Glomerular visceral epithelial cell (primary cell): ENCODE measurements around the gene CPT1B.
"Not testable (repeated sequence)": the region's sequence is repeated elsewhere in the genome, so short reads cannot be mapped to it uniquely, and the experiment has no call there.

ENCODE experiments used
- DNase-seq: peaks from one replicate; pipeline ENCODE4 v3.0.0-alpha.2; 2016; ENCODE audit errors: extremely low spot score

The CPT1B gene

DNA sequence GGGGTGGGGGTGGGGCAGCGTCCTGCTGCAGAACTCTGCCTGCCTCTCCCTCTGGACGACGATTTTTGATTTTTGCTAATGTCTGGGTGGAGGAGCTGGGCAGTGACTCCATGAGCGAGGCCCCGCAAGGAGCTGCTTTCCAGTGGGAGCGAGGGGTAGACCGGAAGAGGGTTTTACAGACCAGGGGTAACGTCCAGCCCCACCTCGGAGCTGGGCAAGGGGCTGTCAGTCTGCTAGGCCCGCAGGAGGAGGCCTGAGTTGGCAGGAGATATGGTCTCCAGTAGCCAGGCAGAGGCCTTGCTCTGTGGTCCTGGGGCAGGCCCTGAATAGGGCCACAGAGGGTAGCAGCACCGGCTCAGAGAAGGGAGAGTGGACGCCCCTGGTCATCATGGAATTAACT, 31.4 kb upstream of the CPT1B start:
- no peak for DNase-seq

DNA sequence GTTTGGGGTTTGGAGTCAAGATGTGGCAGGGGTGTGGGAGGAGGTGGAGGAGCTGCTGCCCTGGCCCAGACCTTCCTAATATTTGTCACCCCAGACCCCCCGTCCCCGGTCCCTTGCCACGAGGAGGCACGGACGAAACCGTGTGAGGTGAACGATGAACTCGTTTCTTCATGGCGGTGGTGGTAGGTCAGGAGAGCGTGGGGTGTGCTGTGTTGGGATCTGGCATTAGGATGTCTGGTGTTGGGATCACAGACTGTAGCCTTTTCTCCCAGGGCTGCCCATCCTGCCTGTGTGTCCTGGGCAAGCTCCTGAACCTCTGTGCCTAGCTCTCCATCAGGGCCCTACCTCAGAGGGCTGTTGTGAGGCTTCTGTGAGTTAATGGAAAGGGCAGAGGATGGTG, 30.8 kb upstream of the CPT1B start:
- no peak for DNase-seq

DNA sequence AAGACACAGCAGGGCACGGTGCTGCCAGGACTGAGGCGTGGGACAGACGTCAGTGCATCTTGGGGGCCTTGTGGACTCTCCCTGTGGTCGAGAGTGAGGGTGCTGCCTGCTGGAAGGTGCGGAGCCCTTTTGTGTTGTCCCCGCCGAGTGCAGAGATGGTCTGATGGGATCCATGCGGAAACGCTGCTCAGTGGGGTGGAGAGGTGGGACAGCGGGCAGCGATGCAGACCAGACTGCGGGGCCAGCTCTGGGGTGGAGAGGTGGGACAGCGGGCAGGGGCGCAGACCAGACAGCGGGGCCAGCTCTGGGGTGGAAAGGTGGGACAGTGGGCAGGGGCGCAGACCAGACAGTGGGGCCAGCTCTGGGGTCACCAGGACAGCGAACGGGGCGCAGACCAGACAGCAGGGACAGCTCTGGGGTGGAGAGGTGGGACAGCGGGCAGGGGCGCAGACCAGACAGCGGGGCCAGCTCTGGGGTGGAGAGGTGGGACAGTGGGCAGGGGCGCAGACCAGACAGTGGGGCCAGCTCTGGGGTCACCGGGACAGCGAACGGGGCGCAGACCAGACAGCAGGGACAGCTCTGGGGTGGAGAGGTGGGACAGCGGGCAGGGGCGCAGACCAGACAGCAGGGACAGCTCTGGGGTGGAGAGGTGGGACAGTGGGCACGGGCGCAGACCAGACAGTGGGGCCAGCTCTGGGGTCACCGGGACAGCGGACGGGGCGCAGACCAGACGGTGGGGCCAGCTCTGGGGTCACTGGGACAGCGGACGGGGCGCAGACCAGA, 30.0 kb upstream of the CPT1B start:
- DNase-seq: not testable (repeated sequence)

DNA sequence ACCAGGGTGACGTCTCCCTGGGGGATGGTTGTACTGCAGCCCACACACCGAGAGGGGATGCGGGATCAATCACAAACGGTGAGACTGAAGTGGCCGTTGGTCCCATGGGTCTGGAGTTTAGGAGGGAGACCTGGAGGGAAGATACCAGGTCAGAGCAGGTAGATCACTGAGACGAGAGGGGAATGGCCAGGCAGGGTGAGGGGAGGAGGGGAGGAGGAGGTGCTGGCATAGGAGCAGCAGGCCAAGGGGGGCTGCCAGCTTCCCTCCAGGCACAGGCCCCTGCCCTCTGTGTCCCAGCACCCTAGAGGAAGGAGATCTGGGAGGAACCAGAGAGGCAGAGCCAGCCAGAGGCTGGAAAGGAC, 29.4 kb upstream of the CPT1B start:
- no peak for DNase-seq

- no peak for DNase-seq
Observed at GRCh38 chr22:50606946-50607658, 28.9 kb upstream of the CPT1B start.

GRCh38 chr22:50606165-50606945, 28.1 kb upstream of the CPT1B start:
- no peak for DNase-seq

DNA sequence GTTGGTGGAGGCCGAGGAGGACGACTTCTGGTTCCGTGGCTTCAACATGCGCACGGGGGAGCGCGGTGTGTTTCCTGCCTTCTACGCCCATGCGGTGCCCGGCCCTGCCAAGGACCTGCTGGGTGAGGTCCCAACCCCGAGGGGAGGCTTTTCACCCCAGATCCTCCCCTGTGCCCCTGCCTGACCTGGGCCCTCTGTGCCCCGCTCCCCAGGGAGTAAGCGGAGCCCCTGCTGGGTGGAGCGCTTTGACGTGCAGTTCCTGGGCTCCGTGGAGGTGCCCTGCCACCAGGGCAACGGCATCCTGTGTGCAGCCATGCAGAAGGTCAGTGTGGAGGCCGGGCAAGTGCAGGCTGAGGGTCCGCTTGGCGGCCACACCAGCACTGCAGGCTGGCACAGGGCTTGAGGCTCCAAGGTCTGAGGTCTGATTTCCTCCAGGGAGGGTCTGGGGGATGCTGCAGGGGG, 27.4 kb upstream of the CPT1B start:
- no peak for DNase-seq

GRCh38 chr22:50605002-50605612, 26.9 kb upstream of the CPT1B start:
- DNase-seq: no peak

DNA sequence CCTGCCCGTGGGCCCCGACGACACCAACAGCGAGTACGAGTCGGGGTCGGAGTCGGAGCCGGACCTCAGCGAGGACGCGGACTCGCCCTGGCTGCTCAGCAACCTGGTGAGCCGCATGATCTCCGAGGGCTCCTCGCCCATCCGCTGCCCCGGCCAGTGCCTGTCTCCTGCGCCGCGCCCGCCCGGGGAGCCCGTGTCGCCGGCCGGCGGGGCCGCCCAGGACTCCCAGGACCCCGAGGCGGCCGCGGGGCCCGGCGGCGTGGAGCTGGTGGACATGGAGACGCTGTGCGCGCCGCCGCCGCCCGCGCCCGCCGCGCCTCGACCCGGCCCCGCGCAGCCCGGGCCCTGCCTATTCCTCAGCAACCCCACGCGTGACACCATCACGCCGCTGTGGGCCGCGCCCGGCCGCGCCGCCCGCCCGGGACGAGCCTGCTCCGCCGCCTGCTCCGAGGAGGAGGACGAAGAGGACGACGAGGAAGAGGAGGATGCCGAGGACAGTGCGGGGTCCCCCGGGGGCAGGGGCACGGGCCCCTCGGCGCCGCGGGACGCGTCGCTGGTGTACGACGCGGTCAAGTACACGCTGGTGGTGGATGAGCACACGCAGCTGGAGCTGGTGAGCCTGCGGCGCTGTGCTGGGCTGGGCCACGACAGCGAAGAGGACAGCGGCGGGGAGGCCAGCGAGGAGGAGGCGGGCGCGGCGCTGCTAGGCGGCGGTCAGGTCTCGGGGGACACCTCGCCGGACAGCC, 26.2 kb upstream of the CPT1B start:
- no peak for DNase-seq

GRCh38 chr22:50603511-50604255, 25.5 kb upstream of the CPT1B start:
- no peak for DNase-seq

DNA sequence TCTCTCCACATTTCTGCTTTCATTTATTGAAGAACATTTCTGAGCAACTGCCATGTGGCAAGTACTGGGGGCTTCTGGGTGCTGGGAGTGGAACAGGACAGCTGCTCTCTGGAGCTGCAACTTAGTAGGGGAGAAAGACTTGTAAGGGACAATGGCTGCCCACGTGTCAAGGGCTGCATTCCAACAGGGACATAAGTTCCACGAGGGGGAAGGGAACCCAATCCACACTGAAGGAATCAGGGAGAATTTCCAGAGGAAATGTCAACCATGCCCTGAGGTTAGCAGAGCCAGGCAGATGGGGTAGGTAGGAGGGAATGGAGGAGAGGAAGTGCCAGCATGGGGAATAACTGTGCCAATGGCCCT, 24.1 kb upstream of the CPT1B start:
- DNase-seq: no peak

DNA sequence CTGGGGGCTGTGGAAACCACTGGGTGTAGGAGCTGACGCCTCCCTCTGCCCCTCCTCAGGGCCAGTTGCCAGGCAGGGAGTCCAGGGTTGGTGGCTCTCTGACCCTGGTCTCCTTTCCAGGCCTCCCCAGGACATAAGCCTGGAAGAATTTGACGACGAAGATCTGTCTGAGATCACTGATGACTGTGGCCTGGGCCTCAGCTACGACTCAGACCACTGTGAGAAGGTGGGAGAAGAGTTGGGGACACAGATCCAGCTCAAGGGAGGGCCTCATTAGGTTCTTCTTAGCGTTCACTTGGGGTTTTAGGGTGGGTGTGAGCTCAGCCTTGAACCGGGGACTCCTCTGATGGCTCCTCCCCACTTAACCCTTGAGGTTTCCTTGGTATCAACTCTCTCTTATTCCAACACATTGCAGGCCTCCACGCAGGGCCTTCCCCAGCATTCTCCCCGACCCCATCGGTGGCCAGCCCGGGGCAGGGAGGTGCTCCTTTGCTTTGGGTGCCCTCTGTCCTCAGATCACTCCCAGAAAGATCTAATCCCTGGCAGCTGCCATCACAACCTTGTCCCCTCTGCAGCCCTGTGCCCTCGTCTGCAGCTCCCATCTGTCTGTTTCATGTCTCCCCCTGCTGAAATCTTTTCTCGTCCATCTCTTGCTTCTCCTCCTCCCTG, 23.6 kb upstream of the CPT1B start:
- DNase-seq: no peak

GRCh38 chr22:50600967-50601668, 22.9 kb upstream of the CPT1B start:
- DNase-seq: no peak

DNA sequence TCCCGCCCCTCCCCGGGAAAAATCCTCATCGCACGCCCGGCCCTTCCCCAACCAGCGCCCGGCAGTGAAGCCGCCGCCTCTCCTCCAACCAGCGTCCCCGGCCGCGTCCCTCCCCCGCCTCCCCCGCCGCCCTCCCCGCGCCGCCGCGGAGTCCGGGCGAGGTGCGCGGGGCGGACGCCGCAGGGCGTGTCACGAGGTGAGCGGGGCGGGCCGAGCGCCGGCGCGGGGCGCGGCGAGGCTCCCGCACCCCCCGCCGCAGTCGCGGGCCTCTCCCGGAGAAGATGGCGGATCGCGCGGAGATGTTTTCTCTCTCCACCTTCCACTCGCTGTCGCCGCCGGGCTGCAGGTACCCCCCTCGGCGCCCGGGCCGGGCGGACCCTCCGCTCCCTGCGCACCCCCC, 22.3 kb upstream of the CPT1B start, which contains the start of gene MAPK8IP2:
MAPK8IP2 (plus strand) TSS at position 256 of the 400 bp plus-strand sequence; CDS start at position 282, 26 bp downstream.
- no peak for DNase-seq

DNA sequence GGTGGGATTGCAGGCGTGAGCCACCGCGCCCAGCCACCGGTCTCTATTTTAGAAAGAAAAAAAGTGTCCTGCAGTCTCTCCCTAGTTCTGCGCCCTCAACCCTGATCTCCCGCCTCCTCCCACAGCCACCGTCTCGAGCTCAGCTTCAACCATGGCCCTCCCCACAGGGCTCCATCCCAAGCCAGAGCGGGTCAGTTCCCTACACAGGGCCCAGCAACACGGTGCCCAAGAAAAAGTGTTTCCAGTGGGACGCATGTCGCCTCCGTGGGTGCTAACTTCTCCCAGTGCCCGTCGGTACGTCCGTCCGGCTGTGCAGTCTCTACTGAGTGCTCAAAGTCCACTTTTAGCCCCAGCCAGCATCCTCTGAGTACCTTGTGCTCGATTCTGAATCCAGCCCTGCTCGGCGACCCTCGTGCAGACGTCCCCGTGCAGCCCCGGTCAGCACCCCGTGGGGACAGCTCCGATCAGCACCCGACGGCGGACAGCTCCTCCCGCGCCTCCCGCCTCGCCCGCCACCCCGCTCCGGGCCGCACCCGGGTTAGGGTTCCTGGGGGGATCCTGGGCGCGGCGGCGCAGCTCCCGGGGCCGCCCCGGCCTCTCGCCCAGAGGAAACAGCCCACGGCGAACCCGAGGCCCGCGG, 21.7 kb upstream of the CPT1B start:
- DNase-seq: peak; percentile 20

GRCh38 chr22:50597097-50597496, 18.9 kb upstream of the CPT1B start:
- DNase-seq: no peak

DNA sequence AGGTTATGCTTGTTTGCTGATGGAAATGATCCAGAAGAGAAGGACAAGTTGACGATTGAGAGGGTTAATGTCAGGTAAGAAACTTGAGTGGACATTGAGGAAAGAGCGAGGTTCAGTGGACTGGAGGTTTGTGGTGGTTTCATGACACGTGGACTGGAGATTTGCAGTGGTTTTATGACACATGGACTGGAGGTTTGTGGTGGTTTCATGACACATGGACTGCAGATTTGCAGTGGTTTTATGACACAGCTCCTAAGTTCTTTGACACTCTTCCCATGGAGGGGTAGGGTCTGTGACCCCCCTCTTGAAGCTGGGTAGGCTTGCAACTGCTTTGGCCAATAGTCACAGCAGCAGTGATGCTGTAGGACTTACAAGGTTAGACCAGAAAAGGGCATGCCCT, 17.0 kb upstream of the CPT1B start:
- DNase-seq: no peak

GRCh38 chr22:50587407-50587806, 9.2 kb upstream of the CPT1B start:
- DNase-seq: no peak

- no peak for DNase-seq
Observed at GRCh38 chr22:50586416-50586815, 8.2 kb upstream of the CPT1B start.
